T-helper 17 cell (primary cell): Measurements from ENCODE around the gene ATG2A. TPM values are rescaled to one million over a fixed set of nuclear protein-coding genes. Genes with fewer than 3 reads are reported as not detected.

Source experiments
- ATAC-seq: fragments of 150-1000 bp; cut with Tn5 transposase; 2 replicates; pipeline ENCODE4 v1.10.0; 2021; ENCODE audit warnings: mild to moderate bottlenecking, moderate library complexity
- DNase-seq, 3 donors: peaks; one replicate each; pipeline versions ENCODE4 v3.0.0 to v3.0.0-alpha.2; 2020 to 2021
- H3K9me3 ChIP-seq: one replicate; pipeline ENCODE4 v1.7.0; 2013; ENCODE audit warnings: low read length, mild to moderate bottlenecking; ENCODE audit not compliant: control insufficient read depth, poor library complexity, severe bottlenecking
- H3K27ac Mint-ChIP-seq: one replicate; pipeline ENCODE4 v1.8.0; 2022; ENCODE audit warnings: mild to moderate bottlenecking, moderate library complexity, mixed read lengths
- H3K27me3 Mint-ChIP-seq: one replicate; pipeline ENCODE4 v1.8.0; 2022; ENCODE audit warnings: mixed read lengths
- H3K36me3 Mint-ChIP-seq: one replicate; pipeline ENCODE4 v1.8.0; 2022; ENCODE audit warnings: low read depth, mixed read lengths
- H3K4me1 Mint-ChIP-seq: one replicate; pipeline ENCODE4 v1.8.0; 2022; ENCODE audit warnings: mild to moderate bottlenecking, mixed read lengths
- H3K4me3 Mint-ChIP-seq: one replicate; pipeline ENCODE4 v1.8.0; 2022; ENCODE audit warnings: mild to moderate bottlenecking, moderate library complexity, mixed read lengths
- total RNA-seq, 4 donors: library from RNA in 2 of 4; stranded (reverse) in 2 of 4; gene quantifications; one replicate each; pipeline ENCODE4 v1.2.3 and lab custom pipeline; 2022 to 2026

ATG2A gene
- total RNA-seq, 2 donors from 2014 or later: 161 to 226 TPM

GRCh38 chr11:64874308-64875240, 42.4 kb downstream of the ATG2A start:
- Mint-ChIP-seq H3K36me3 (peaks cover 13% of the 10 kb centered on the region), H3K27me3 (no peaks in the 10 kb centered on the region), H3K4me3 (peak overlapping the region; percentile 97), H3K4me1 (peaks cover 68% of the 10 kb centered on the region), H3K27ac (peak overlapping the region; percentile 97)
- ATAC-seq (no peak), DNase-seq (no peak)
- H3K9me3 ChIP-seq: no peaks in the 10 kb centered on the region

- H3K27ac Mint-ChIP-seq: peak overlapping the region; percentile 82
- H3K4me3 Mint-ChIP-seq: peak overlapping the region; percentile 82
- no peaks in the 10 kb centered on the region for H3K9me3 ChIP-seq
- H3K36me3 Mint-ChIP-seq: peaks cover 13% of the 10 kb centered on the region
- DNase-seq (no peak), ATAC-seq (no peak)
- peaks cover 73% of the 10 kb centered on the region for H3K4me1 Mint-ChIP-seq
- H3K27me3 Mint-ChIP-seq: no peaks in the 10 kb centered on the region
Measured at GRCh38 chr11:64872790-64873488, 44.1 kb downstream of the ATG2A start.

GRCh38 chr11:64871492-64871891, 45.5 kb downstream of the ATG2A start:
- Mint-ChIP-seq H3K4me1 (peaks cover 69% of the 10 kb centered on the region), H3K27ac (peak overlapping the region; percentile 98), H3K27me3 (no peaks in the 10 kb centered on the region), H3K36me3 (peaks cover 7% of the 10 kb centered on the region), H3K4me3 (peak overlapping the region; percentile 86)
- no peak for ATAC-seq
- no peaks in the 10 kb centered on the region for H3K9me3 ChIP-seq
- DNase-seq: no peak

GRCh38 chr11:64870893-64871466, 46.0 kb downstream of the ATG2A start:
- no peak for ATAC-seq
- Mint-ChIP-seq H3K4me1 (peaks cover 69% of the 10 kb centered on the region), H3K27ac (peak overlapping the region; percentile 98), H3K27me3 (no peaks in the 10 kb centered on the region), H3K4me3 (peak overlapping the region; percentile 86), H3K36me3 (peaks cover 7% of the 10 kb centered on the region)
- no peak for DNase-seq
- H3K9me3 ChIP-seq: no peaks in the 10 kb centered on the region

GRCh38 chr11:64870176-64870892, 46.7 kb downstream of the ATG2A start:
- H3K36me3 Mint-ChIP-seq: peaks cover 7% of the 10 kb centered on the region

GRCh38 chr11:64869571-64870175, 47.3 kb downstream of the ATG2A start:
- no peak for DNase-seq
- ATAC-seq: peak; percentile 12
- Mint-ChIP-seq H3K4me3 (peak overlapping the region; percentile 86), H3K27ac (peak overlapping the region; percentile 98), H3K27me3 (no peaks in the 10 kb centered on the region), H3K4me1 (peaks cover 68% of the 10 kb centered on the region), H3K36me3 (peaks cover 7% of the 10 kb centered on the region)
- no peaks in the 10 kb centered on the region for H3K9me3 ChIP-seq

More at GRCh38 chr11:64870176-64870892, 46.7 kb downstream of the ATG2A start:
- H3K9me3 ChIP-seq: no peaks in the 10 kb centered on the region
- Mint-ChIP-seq H3K27ac (peak overlapping the region; percentile 98), H3K27me3 (no peaks in the 10 kb centered on the region), H3K4me3 (peak overlapping the region; percentile 86), H3K4me1 (peaks cover 69% of the 10 kb centered on the region)
- ATAC-seq (peak; percentile 7), DNase-seq (no peak)

- Mint-ChIP-seq H3K27me3 (no peaks in the 10 kb centered on the region), H3K4me1 (peaks cover 63% of the 10 kb centered on the region), H3K36me3 (peaks cover 7% of the 10 kb centered on the region), H3K4me3 (peak overlapping the region; percentile 86), H3K27ac (peak overlapping the region; percentile 98)
- DNase-seq: peak in 1 of 3 donors; percentile 58
- peak; percentile 52 for ATAC-seq
- no peaks in the 10 kb centered on the region for H3K9me3 ChIP-seq
Measured at GRCh38 chr11:64868904-64869570, 48.0 kb downstream of the ATG2A start.

GRCh38 chr11:64867748-64868462, 49.1 kb downstream of the ATG2A start:
- Mint-ChIP-seq H3K27me3 (no peaks in the 10 kb centered on the region), H3K27ac (peak overlapping the region; percentile 98), H3K36me3 (peaks cover 7% of the 10 kb centered on the region), H3K4me1 (peaks cover 64% of the 10 kb centered on the region), H3K4me3 (peak overlapping the region; percentile 86)
- no peak for ATAC-seq
- DNase-seq: no peak
- H3K9me3 ChIP-seq: no peaks in the 10 kb centered on the region

GRCh38 chr11:64866173-64866491, 50.9 kb downstream of the ATG2A start:
- ATAC-seq (no peak), DNase-seq (no peak)
- no peaks in the 10 kb centered on the region for H3K9me3 ChIP-seq
- no peaks in the 10 kb centered on the region for H3K27me3 Mint-ChIP-seq
- H3K27ac Mint-ChIP-seq: peak overlapping the region; percentile 98
- H3K36me3 Mint-ChIP-seq: peaks cover 3% of the 10 kb centered on the region
- peak overlapping the region; percentile 84 for H3K4me3 Mint-ChIP-seq
- H3K4me1 Mint-ChIP-seq: peaks cover 66% of the 10 kb centered on the region

GRCh38 chr11:64865286-64866172, 51.5 kb downstream of the ATG2A start:
- Mint-ChIP-seq H3K27me3 (no peaks in the 10 kb centered on the region), H3K27ac (peak overlapping the region; percentile 98), H3K36me3 (peaks cover 3% of the 10 kb centered on the region), H3K4me1 (peaks cover 64% of the 10 kb centered on the region), H3K4me3 (peak overlapping the region; percentile 84)
- ATAC-seq (peak; percentile 10), DNase-seq (no peak)
- H3K9me3 ChIP-seq: no peaks in the 10 kb centered on the region
